Stimulated activated CD8-positive, alpha-beta memory T cell treated with anti-CD3 and anti-CD28 coated beads, Interleukin-4, amount 100 ng/mL, for 1 hour (primary cell): ENCODE data around the gene C5orf58.
"Not testable (repeated sequence)": the region's sequence is repeated elsewhere in the genome, so short reads cannot be mapped to it uniquely, and the experiment has no call there.

Experiments
- DNase-seq, 2 donors: peaks; one replicate each; pipeline ENCODE4 v3.0.0-alpha.2; 2020; ENCODE audit warnings: low read depth in 2 of 2, low spot score in 1 of 2

C5orf58 gene

DNA sequence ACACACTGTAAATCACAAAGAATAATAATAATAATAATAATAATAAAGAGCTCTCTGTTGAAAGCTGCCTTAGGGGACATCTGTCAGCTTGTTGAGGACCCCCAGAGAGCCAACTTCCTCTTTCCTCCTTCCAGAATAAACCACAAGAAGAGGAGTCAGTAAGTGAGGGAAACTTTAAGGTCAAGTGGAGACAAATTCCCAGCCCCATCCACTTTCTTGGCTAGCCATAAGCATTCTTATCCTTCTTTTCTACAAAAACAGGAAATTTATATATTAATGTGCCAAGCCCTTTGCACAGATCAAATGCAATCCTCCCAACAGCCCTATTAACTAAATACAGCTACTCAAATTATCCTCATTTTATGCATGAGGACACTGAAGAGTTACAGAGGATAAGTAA lies 9.4 kb upstream of the C5orf58 start:
- DNase-seq, result no peak

DNA sequence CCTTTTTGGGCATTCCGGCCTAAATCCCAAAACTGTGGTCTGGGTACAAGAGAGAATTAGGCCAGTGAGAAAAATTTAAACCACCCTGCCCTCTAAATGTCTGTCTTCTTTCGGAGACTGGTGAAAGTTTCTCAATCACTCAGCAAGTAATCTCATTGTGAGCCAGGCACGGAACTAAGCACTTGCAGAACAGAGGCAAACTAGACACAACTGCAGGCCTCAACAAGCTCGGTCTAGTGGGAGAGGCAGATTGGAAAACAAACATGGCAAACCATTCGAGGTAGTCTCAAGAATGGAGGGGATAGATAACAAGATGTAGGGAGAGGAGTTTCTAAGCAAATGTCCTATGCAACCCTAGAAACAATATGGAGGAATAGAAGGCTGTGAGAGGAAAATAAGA lies 8.9 kb upstream of the C5orf58 start:
- no peak for DNase-seq

DNA sequence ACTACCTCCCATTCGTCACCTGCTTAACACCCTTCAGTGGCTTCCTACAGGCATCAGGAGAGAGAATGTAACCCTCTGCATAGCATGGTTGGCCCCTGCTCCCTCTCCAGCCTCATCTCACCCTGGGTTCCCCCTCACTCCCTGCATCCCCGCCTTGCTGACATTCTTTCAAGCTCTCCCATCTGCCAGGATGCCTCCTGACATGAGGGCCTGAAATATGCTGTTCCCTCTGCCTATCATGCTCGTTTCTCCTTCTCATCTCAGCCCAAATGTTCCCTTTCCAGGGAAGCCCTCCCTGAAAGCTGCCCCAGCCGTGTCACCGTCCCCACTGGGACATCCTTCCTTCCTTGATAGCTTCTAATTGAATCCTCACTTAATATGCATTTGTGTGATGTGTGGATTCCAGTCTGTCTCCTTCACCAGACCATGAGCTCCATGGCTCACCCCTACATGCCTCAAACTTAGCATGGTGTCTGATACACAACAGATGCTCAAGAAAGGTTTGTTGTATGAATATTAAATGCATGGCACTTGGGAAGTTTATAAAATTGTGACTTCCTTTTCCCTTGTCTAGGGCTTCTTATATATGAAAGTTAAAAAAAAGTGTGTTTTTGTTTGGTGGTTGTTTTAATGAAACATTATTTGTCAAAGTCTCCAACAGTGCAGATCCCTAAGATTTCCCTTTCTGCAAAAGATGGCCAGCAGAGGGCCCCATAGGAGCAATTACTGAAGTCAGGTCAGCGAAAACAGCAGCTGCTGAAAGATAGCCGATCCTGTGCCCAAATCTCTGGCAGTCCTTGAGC lies 7.3 kb upstream of the C5orf58 start:
- DNase-seq, result peak; percentile 49 to 60

DNA sequence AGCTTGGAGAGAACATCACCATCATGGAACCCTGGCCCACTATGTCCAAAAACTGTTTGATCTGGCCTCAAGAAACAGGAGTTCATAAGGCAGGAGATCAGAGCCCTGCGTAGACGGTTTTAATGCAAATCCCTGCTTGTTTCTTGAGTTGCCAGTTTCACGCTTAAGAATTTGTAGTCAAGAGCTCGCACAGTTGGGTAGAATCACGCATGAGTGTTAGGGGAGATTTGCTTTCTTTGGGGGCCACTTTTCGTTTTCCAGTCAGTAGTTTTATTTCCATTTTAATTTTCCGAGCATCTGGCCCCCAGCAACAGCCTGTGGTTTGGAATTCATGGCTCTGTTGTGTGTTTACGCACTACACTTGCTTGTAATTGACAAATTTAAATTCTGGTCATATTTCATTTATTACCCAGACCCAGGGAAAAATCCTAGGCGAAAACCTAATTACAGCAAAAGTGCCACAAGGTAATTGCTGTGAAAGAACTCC lies 6.6 kb upstream of the C5orf58 start:
- DNase-seq, result no peak

DNA sequence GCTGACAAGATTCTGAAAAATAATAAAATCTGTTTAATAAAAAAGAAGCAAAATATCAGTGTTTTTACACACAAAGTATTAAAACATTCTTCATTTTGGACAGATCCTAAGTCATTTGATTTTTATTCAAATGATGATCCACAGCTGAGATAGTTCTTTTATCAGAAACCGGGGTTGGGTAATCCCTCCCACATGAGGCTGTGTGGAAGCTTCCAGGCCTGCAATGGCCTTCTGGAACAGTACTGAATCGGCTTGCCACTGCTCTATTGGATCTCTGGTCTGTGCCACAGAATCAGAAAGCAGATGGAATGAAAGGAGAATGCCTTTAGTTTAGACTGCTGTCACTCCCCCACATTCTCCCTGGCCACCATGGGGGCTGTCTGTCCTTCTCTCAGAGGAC lies 6.1 kb upstream of the C5orf58 start:
- DNase-seq, result no peak

DNA sequence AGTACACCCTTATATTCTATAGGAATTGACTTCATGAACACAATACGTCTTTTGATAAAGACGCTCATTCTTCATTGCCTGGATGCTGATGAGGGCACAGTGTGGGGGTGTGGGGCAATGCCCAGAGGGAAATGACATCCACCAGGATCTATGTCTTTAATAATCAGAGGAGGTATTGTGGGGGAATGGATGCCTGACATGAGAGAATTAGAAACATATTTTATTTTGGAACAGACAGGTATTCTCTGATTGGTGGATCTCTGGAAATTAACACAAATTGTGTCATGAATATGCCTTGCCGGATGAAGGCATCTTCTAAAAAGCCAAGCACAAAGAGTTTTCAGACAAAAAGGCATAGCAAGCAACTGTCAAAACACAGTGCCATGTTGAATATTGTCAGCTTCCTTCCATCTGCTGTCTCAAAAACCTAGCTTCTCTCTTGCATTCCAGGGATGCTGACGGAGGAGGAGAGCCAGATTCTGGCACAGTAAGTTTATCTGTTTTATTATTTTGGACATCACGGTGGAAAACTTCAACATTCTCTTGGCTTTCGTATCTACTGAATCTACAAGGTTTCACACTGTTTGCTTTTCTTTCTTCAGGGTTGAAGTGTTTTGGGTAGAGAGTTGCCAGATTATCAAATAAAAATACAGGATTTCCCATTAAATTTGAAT lies 3.9 kb upstream of the C5orf58 start:
- DNase-seq, result no peak

DNA sequence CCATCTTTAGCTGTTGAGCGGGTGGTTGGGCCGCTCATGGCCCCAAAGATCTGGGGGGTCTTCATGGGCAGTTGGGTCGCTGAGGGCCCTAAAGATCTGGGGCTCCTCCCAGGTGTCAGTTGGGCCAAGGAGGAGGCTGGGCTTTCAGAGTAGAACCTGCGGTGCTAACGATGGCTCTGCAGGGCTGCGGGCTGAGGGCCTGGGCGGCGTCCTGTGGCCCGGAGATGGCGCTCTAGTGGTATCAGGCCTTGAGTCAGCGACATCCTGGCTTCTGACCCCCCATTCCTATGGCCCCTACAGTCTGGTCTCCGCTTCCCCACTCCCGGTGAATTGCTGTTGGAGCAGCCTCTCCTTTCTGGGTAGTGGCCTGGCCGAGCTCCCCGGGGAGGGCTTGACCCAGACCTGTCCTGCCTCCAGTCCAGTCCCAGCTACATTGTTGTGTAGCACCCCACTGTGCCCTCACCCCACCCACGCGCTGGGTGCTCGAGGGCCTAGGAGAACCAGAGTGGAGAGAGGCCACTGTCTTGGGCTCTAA lies 640 bp downstream of the C5orf58 start:
- DNase-seq, result no peak

DNA sequence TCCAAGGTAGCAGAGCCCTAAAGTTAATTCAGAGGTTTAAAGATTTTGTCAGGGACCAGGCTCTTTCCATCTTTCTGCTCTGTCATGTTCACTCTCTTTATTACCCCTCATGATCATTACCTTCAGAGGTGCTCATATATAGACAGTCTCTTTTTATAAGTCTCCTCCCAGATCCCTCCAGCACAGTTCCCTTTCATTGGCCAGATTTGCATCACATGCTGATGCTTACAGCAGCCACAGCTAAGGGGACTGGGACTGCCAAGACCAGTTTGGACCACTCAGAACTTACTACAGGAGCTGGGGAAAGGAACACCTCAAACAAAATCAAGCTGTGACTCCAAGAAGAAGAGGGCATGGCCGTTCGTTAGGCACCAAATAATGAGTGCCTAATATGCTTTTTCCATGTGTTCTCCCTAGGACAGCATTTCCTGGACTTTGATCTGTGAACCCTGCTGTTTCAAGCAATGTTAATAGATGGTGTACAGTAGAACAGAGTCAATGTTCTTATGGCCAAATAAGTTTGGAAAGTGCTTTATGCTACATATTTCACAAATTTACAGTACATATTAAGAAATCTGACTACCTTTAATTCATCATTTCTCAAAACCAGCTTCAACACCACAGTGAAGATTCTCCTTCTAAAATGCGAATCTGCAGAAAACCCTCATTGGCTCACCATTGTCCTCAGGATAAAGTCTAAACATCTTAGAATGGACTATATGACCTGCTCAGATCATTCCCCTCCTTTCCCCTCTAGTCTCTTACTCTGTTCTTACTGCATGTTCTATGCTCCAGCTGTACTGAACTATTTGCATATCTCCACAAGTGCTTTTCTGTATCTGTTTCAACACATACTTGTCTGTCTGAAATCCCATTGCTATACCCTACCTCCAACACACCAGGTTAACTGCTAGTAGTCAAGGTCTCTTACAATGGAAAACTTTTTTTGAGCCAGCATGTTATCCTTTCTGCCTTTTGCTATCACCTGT lies 3.4 kb downstream of the C5orf58 start:
- DNase-seq, result no peak

DNA sequence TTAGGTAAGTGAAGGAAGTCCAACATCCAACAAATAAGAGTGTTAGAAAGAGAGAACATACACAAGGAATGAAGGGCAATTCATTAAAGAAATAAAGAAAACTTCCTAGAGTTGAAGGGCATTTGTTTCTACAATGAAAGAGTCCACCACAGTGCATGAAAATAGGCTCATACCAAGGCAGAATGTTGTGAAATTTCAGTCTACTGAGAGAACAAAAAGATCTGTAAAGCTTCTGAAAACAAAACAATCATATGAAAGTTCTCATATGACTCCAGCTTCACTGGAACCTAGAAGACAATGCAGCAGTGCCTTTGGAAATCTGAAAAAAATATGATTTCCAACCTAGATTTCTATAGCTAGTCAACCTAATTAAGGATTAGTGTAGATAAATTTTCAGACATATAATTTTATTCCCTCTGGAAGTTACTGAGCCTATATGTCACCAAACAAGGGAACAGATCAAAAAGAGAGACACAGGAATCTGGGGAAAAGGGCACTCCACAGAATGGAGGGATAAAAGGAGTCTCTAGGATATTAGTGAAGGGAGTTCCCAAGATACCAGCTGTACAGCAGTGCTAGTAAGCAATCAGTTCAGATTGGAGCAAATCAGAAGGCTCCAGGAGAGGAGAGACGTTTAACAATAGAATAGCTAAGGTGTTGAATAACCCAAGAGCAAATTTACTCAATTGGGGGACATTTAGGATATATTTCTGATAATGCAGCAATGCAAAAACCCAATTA lies 5.8 kb downstream of the C5orf58 start:
- DNase-seq, result no peak

DNA sequence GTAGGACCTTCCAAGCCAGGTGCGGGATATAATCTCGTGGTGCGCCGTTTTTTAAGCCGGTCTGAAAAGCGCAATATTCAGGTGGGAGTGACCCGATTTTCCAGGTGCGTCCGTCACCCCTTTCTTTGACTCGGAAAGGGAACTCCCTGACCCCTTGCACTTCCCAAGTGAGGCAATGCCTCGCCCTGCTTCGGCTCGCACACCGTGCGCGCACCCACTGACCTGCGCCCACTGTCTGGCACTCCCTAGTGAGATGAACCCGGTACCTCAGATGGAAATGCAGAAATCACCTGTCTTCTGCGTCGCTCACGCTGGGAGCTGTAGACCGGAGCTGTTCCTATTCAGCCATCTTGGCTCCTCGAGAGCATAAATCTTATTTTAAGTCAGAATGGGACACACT lies 12.7 kb downstream of the C5orf58 start:
- not testable (repeated sequence) for DNase-seq

DNA sequence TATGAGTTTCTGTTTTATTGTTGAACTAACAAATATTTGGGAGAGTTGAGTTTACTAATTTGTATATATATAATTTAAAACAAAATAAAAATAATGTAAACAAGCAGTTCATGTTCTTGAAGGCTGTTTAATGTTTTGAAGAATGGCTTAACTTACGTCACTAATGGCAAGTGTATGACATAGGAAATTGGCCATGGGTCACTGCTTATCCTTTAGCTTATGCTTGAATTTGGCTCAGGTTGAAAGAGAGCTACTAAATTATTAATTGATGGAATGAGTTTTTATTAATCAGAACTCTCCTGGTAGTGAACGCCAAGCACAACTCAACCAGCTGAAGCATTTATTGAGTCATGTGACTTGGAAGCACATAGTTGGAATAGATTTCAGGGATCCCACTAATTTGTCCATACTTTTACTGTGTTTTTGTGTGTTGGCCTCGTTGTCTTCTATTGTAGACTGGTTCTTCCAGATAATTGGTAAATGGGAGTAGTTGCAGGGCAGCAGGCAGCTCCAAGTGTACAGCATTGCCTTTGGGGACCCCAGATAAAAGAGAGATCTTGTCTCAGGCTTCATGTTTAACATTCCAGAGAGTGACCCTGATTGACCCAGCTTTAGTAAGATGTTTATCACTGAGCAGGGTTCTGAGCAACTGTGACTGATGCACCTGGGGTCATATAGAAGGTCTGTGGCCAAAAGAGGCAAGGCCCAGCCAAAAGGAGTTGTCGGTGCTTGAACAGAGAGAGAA lies 13.5 kb downstream of the C5orf58 start:
- DNase-seq, result no peak

DNA sequence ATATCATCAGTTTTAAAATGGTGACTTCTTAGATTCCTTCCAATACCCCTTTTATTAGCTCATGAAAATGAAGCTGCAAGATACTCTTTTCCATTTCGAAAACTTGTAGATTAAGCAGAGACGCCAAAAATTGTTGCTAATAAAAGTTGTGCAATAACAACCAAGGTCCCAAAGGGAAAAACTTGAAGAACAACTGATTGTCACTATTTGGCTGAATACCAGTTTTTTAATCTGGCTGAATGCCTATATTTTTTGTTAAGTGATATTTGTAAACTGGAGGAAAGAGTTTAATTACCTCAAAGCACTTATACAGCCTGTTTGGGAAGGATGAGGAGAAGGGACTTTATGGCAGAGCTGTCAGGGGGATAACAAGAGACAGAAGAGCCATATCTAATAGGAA lies 14.6 kb downstream of the C5orf58 start:
- DNase-seq, result no peak

DNA sequence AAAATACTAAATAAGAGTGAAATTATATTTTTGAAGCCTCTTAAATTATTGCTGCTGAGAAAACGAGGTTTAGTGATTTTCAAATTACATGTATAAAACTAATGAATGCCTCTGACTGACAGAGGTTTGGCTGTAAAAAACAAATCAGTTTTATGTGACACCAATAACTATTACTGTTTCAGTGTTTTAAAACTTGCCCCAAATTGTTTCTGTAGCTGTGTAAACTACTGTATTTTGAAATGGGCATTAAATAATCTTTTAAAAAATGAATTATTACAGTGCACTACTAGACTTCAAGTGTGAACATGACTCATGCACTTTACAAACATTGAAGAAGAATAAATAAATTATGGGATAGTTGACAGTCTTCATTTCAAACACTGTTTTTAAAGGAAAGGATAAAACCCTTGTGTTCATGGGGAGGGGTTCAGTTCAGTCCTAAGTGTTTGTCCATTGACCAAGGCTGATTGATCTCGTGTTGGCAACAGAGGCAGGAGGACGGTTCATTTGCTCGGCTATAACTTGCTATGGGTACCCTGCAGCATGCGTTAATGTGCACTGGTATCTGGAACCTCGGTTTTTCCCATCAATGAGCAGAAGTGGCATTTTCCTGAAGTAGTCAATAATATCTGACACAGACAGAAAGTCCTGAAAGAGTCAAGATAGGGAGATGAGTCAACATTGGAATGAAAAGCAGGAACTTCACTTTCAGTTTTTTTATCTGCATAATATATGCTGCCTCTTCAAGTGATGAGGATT lies 15.6 kb downstream of the C5orf58 start:
- no peak for DNase-seq

DNA sequence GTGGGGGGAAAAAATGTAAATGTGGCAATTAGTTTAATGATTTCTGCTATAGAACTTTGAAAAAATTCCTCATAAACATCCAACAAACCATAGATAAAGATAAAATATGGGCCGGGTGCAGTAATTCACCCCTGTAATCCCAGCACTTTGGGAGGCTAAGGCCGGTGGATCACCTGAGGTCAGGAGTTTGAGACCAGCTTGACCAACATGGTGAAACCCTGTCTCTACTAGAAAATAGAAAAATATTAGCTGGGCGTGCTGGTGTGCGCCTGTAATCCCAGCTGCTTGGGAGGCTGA lies 16.1 kb downstream of the C5orf58 start:
- DNase-seq, result not testable (repeated sequence)

DNA sequence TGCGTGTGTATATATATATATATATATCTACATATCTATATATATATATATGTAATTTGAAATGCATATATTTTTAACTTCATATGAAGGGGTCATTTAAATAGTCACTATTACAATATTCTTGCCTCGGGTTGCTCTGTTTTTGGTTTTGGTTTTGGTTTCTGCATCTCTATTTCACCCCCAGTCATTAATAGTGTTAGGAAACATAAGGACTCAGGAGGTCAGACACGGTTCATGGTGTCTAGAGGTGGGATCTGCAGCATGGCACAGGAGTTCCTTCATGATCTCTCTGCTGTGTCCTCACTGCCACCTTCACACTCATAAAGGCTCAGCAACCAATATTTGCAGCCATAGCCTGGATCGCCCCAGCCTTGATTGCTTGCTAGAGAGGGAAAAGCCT lies 16.6 kb downstream of the C5orf58 start:
- DNase-seq, result no peak

DNA sequence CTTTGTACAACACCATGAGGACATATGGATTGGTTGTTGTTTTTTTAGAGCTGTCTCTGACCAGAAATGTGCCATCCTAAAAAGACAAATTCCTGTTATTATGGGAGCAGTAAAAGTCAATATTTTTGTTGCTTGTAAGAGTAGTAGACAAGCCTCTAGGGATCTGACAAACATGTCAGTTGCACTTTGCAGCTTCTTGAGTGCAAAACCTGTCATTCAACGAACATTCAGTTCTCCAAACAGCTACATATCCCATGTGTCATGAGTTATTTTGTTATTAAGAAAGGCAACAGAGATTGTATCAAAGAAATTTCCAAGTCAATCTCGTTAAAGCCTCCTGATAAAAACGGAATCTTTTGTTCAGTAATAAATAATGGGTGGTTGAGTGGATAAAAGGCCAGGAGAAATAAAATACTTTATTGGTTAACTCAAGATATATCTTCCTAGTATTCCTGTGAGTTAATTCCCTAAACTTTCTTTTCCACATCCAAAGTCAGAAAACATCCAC lies 18.1 kb downstream of the C5orf58 start:
- DNase-seq, result no peak

DNA sequence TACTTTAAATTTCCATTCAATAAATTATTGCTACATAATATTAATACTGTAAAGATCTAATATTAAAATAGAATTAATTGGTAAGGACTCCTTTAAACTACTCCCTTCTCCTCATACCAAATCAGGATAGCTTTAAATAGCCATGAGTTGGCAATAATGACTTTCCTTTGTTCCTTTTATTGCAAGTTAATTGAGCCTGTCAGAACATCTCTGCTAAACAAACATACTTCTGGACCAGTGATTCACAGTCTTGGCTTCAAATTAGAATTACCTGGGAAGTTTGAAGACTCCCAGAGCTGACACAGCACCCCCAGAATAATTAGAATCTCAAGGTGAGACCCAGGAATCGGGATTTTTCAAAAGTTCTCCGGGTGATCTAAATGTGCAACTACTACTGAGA lies 18.7 kb downstream of the C5orf58 start:
- DNase-seq, result no peak

DNA sequence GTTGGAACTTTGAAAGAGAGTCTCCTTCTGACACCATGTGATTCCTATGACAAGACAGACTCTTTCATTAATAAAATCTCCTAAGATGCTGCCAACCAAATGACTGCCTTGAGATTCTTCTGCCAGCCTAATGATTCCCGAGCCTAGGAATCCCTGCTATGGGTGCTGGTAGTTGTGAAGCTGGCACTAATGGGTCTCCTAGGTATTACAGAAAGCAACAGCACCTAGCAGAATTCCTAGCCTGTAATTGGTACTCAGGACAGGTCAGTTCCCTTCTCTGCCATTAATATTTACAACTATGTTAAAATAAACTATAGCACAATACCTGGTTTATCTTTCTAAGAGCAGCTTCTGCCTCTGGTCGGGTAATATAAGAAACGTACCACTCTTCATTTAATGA lies 19.3 kb downstream of the C5orf58 start:
- no peak for DNase-seq

DNA sequence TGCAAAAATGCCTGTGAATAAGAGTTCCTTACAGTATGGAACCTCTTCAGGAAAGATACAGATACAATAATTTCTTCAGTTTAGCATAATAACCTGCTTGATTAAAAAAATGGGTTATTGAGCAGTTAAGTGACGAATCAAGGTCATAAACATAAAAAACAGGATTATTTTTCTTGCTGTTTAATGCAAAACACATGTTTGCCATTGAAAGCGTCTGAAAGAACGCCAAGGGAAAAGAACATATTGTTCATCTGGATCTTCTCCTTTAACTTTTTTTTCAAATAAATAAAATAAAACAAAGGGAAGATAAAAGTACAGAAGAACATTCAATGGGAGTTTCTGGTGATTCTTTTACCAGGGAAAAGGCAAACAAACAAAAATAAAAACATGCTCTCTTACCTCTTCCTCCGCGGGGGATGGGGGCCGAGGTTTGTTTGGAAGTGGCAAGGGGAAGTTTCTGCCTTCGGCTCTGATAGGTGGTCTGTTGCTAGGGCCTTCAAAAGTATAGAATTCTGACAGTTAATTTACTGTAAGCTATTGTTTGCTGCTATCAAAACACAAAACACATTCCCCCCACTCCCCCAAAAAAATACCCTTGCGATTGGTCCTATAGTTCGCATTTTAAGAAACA lies 20.1 kb downstream of the C5orf58 start:
- DNase-seq, result no peak
